ENCODE data around the gene RHOXF2.
"Not testable (repeated sequence)": the region's sequence is repeated elsewhere in the genome, so short reads cannot be mapped to it uniquely, and the experiment has no call there.

Gene RHOXF2

GRCh38 chrX:120158313-120158712, at the start of gene RHOXF2:
TSS of gene RHOXF2 (plus strand) at chrX:120158613. CDS start at chrX:120158751, 138 bp downstream.
- DNase-seq (ENCODE audit: low spot score), result not testable (repeated sequence)

GRCh38 chrX:120109378-120109777, 49.0 kb upstream of the RHOXF2 start:
- no peak for DNase-seq (ENCODE audit: low spot score)

GRCh38 chrX:120111611-120112010, 46.8 kb upstream of the RHOXF2 start:
- DNase-seq (ENCODE audit: low spot score), result no peak

GRCh38 chrX:120115438-120115963, 42.9 kb upstream of the RHOXF2 start, which contains the start of gene RHOXF1:
TSS of gene RHOXF1 (minus strand) at chrX:120115913. CDS start at chrX:120115862, 51 bp downstream.
- DNase-seq (ENCODE audit: low spot score), result no peak

GRCh38 chrX:120120223-120120622, 38.2 kb upstream of the RHOXF2 start:
- no peak for DNase-seq (ENCODE audit: low spot score)

GRCh38 chrX:120125444-120125843, 33.0 kb upstream of the RHOXF2 start:
- DNase-seq (ENCODE audit: low spot score), result no peak

GRCh38 chrX:120128306-120128846, 30.0 kb upstream of the RHOXF2 start:
- not testable (repeated sequence) for DNase-seq (ENCODE audit: low spot score)

GRCh38 chrX:120136128-120136527, 22.3 kb upstream of the RHOXF2 start:
- DNase-seq (ENCODE audit: low spot score), result no peak

- no peak for DNase-seq (ENCODE audit: low spot score)
Observed at GRCh38 chrX:120136840-120137239, 21.6 kb upstream of the RHOXF2 start.

- no peak for DNase-seq (ENCODE audit: low spot score)
Observed at GRCh38 chrX:120137439-120137838, 21.0 kb upstream of the RHOXF2 start.

GRCh38 chrX:120140293-120140981, 18.0 kb upstream of the RHOXF2 start:
- no peak for DNase-seq (ENCODE audit: low spot score)

GRCh38 chrX:120144178-120144844, 14.1 kb upstream of the RHOXF2 start:
- DNase-seq (ENCODE audit: low spot score), result no peak

- DNase-seq (ENCODE audit: low spot score), result no peak
Observed at GRCh38 chrX:120145295-120145925, 13.0 kb upstream of the RHOXF2 start.

- not testable (repeated sequence) for DNase-seq (ENCODE audit: low spot score)
Observed at GRCh38 chrX:120146323-120146722, 12.1 kb upstream of the RHOXF2 start.

GRCh38 chrX:120147537-120147936, 10.9 kb upstream of the RHOXF2 start:
- no peak for DNase-seq (ENCODE audit: low spot score)

GRCh38 chrX:120150109-120150744, 8.2 kb upstream of the RHOXF2 start:
- DNase-seq (ENCODE audit: low spot score), result not testable (repeated sequence)

GRCh38 chrX:120159086-120159485, 673 bp downstream of the RHOXF2 start:
- DNase-seq (ENCODE audit: low spot score), result not testable (repeated sequence)

GRCh38 chrX:120193254-120193653, 34.8 kb downstream of the RHOXF2 start:
- not testable (repeated sequence) for DNase-seq (ENCODE audit: low spot score)

- not testable (repeated sequence) for DNase-seq (ENCODE audit: low spot score)
Observed at GRCh38 chrX:120193720-120194119, 35.3 kb downstream of the RHOXF2 start.

- not testable (repeated sequence) for DNase-seq (ENCODE audit: low spot score)
Observed at GRCh38 chrX:120195786-120196185, 37.4 kb downstream of the RHOXF2 start.

GRCh38 chrX:120196626-120197283, 38.3 kb downstream of the RHOXF2 start:
- DNase-seq (ENCODE audit: low spot score), result not testable (repeated sequence)
